ENCODE measurements around the gene ADRM1.

The ADRM1 gene

DNA sequence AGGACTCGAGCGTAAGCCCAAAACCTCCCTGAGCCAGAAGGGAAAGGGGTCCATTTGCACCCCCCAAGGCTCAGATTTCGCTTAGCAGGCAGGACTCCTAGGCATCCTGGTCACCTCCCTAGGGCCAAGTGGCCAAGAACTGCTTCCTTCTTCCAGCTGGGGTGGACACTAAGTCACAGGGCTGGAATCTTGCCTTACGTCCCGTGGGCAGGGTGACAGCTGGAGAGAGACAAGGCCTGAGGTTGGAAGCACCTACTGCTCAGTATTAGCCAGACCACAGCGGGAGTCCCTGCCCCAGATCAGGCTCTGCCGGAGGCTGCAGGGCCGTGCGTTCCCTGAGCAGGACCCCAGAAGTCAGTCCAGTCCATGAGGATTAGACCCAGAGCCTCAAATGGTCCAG lies 44.6 kb downstream of the ADRM1 start:
- H3K4me3 ChIP-seq (ENCODE audit: low read length) = no peak overlapping the region
- no peak for DNase-seq (ENCODE audit: low read depth, low spot score)

DNA sequence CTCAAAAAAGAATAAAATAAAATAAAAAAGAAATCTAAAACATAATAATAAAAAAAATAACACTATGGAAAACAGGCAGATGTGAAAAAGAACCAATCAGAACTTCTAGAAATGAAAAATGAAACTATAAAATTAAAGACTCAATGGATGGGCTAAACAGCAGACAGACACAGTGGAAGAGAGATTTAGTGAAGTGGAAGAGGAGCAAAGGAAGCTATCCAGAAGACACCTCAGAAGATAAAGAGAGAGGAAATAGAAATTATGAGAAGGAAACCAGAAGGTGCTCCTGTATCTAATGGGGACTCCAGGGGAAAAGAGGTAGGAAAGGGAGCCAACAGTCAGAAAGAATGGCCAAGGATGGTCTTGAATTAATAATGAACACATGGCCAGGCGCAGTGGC lies 45.8 kb downstream of the ADRM1 start:
- no peak for DNase-seq (ENCODE audit: low read depth, low spot score)
- no peak overlapping the region for H3K4me3 ChIP-seq (ENCODE audit: low read length)

DNA sequence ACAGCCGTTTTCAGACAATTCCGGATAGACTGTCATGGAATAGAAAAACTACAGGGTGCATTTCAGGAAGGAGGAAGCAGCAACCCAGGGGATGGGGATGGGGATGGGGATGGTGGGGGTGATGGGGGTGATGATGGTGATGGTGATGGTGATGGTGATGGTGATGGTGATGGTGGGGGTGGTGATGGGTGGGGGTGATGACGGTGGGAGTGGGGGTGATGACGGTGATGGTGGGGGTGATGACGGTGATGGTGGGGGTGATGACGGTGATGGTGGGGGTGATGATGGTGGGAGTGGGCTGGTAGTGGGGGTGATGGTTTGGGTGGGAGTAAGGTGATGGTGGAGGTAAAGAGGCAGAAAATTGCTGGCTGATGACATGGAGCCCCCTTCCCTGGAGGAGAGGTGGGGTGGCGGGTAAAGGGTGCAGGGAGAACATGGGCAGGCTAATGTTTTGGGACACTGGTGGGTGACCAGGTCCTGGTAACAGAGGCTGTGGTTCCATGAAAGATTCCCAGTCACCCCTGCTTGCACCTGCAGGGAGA lies 46.8 kb downstream of the ADRM1 start:
- no peak overlapping the region for H3K4me3 ChIP-seq (ENCODE audit: low read length)
- no peak for DNase-seq (ENCODE audit: low read depth, low spot score)

DNA sequence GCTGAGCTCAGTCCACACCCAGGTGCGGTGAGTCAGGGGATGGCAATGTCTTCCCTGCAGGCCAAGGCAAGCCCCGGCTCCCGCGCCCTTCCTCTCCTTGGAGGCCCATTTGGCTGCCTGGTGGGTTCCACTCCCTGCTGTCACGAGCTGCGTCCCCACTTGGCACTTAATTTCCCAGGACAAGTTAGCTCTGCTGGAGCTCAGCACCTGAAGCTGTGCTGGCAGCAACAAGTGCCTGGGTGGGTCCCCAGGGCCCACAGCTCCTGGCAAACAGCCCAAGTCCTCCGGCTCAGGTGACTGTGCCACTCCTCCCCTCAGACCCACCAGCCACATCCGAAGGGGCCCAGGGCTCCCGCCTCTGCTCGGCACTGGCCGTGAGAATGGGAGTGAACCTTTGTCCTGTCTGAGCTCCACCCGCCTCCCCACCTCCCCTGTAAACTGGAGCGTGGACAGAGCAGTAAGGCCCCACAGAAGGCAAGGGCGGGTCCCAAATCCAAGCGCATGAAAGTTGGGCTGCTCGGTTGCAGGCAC lies 47.4 kb downstream of the ADRM1 start:
- no peak for DNase-seq (ENCODE audit: low read depth, low spot score)
- H3K4me3 ChIP-seq (ENCODE audit: low read length) = no peak overlapping the region

DNA sequence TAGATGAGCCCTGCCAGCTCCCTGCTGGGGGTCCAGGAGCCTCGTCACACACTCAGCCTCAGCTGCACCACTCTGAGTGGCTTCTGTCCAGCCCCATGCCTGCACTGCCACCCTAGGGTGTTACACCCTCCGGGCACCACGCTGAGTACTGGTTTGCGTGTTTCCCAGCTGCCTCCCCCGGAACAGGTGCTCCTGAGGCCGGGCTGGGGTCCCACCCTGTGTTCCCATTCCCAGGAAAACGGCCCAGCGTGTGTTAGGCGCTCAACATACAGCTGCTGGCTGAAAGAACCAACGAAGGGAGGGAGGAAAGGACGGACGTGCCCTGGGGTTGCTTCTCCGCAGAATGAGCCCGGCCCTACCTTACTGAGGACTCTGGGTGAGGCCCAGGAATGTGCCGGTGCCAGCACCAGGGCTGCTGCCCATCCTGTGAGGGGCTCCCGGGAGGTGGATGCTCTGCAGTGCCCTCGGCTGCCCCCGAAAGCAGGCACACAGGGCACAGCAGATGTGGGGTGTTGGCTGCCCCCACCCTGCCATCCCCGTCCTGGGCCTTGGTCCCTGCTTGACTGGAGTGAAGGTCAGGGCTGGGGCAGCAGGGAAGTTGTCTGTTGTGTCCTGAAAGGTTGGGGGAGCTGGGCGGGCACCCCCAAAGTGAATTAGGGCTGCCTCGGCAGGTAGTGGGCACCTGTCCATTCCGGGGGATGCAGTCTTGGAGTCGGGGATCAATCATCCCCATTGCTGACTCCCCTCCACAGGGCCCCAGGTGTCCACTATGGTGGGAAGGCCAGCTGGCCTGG lies 48.0 kb downstream of the ADRM1 start:
- DNase-seq (ENCODE audit: low read depth, low spot score) = no peak

DNA sequence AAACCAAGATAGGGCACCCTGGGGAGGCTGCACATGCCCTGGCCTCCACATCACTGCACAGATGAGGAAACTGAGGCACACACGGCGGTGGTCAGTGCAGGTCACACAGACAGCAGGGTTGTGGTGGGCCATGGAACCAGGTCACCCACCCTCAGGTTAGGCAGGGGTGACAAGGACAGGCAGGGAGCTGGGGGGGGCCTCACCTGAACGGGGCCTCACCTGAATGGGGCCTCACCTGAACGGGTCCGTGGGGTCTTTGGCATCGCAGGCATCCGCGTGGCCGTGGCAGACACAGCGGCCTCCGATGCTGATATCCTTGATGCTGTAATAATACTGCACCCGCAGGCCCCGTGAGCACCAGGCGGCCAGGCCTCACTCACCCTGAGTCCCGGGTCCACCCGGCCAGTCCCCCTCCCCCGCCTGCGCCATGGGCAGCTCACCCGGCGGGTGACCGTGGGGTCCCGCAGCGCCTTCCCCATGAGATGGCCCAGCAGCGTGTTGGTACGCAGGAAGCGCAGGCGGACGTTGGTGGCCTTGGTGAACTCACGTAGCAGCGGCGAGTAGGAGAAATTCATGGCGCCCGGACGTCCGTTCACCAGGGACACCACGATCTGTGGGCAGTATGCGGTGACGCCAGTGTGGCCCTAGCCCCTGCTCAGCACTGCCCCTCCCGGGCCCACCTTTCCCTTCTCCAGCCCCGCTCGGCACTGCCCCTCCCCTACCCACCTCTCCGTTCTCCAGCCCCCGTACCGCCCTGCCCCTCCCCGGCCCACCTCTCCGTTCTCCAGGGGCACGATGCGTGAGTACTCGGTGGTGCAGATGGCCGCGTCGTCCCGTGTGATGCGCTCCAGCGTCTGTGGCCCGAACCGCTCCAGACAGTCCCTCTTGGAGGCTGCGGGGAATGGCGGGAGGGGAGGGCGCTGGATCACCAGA lies 48.9 kb downstream of the ADRM1 start:
- H3K4me3 ChIP-seq (ENCODE audit: low read length) = no peak overlapping the region
- no peak for DNase-seq (ENCODE audit: low read depth, low spot score)

More for the DNA sequence above, 48.0 kb downstream of the ADRM1 start:
- no peak overlapping the region for H3K4me3 ChIP-seq (ENCODE audit: low read length)

DNA sequence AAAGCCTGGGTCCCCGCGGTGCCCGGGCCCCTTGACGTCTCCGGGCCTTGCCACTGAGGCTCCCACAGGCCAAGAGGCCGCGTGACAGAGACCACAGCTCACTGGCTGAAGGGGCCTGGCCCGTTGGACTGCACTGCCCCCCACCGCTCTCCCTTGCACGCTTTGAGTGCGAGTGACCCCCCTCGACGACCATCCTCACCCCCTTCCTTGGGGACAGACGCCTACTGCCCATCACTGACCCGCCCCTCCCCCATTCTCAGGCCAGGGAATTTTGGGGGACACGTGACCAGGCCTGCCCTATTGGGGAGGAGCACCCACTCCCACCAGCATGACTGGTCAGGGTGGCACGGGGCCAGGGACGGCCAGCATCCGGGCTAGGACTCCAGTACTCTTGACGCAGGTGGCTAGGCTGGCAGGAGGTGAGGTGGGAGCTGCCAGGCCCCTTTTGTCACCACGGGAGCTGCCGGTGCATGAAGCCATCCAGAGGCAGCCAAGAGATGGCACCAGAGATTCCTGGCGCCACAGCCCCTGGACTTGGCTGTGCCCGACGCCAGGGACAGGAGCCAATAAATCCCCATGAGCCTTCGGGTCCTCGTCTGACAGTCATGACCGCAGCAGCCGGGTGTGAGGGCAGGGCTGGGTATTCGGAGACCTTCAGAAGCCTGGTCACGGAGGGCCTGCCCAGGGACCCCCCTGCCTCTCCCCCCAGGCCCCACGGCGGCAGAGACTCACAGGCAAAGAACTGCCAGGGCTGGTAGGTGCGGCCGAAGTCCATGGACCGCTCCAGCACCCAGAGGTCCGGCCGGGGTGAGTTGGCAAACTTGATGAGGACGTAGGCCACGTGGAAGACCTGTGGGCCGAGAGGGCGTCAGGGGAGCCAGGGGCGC lies 49.8 kb downstream of the ADRM1 start:
- no peak for DNase-seq (ENCODE audit: low read depth, low spot score)

DNA sequence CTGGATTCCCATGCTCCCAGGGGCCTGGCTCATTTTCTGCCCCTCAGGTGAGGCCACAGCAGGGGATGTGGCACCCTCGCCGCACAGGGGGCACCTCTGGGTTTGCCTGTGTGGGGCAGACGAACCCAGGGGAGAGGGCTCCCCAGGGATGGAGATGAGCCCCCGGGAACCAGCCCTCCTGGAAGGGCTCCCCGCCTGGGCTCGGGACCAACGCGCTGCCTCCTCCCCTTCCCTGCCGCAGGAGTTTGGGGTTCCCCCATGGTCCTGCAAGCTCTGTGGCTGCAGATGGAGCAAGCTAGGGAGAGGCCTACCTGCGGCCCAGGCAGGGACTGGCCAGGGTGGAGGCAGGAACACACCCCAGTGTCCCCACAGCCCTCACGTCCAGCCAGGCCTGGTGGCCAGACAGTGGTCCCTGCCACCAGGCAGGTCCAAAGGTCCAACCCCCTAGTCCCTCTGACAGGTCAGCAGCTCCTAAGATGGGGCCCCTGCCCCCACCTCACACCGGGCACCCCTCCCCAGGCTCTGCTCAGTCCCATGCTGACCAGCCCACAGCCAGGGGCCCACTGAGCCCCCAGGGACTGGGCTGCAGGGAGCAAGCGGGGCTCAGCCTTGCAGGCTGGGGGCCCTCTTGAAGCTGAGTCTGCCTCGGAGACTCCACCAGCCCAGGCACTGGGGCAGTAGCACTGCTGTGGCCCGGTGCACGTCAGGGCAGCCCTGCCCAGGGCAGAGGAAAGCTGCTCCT lies 50.7 kb downstream of the ADRM1 start:
- H3K4me3 ChIP-seq (ENCODE audit: low read length) = no peak overlapping the region
- DNase-seq (ENCODE audit: low read depth, low spot score) = no peak

More for the DNA sequence above, 49.8 kb downstream of the ADRM1 start:
- H3K4me3 ChIP-seq (ENCODE audit: low read length) = no peak overlapping the region

DNA sequence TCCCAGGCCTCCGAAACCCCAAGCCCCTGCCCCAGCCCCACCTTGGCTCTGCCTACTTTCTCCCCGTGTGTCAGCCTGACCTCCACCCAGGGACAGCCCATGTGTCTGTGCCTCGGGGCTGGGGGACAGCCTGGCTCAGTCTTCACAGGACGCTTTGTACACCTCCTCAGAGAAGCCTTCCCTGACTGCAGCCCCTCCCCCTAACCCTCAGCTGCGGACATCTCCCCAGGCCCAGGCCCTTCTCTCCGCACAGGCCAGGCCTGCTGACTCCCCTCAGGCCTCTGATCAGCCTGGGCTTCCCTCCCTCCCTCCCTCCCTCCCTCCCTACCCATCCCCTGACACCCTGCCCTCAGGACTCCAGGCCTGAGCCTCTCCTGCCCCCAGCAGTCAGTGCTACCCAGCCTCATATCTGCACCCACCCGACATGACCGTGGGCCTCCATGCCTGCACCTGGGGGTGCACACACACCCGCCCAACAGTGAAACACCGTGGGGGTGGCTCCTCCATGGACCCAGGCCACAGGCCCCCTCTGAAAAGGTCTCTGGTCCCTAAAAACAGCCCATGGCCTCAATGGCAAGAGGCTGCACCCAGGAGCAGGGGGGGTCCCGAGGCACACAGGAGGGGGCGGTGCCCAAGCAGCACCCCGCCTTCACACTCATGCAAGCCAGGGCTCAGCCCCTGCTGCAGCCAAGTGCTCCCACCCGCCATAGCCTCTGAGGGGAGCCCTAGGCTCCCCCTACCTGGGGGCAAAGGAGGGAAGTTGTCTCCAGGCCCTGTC lies 51.4 kb downstream of the ADRM1 start:
- H3K4me3 ChIP-seq (ENCODE audit: low read length) = no peak overlapping the region
- DNase-seq (ENCODE audit: low read depth, low spot score) = no peak

DNA sequence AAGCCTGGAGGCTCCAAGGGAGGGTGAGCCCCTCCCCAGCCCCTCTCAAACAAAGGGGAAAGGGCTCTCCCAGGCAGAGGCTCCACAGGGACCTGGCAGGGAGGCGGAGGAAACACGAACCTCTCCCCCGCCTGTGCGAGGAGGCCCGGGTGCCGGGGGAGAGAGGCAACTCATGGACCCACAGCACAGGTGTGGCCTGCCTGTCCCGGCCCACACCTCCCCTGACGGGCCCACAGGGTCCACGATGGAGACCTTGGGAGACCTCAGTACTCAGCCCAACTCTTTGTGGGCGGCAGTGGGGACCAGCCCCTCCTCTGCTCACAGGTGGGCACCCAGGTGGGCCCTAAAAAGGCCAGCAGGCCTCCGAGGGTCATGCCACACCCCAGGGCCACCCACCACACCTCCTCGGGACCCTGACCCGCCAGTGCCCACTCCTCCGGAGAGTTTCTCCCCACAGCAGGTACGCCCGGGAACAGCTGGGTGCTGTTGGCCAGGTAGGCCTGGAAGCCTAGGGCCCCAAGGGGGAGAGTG lies 52.1 kb downstream of the ADRM1 start:
- no peak for DNase-seq (ENCODE audit: low read depth, low spot score)
- no peak overlapping the region for H3K4me3 ChIP-seq (ENCODE audit: low read length)

DNA sequence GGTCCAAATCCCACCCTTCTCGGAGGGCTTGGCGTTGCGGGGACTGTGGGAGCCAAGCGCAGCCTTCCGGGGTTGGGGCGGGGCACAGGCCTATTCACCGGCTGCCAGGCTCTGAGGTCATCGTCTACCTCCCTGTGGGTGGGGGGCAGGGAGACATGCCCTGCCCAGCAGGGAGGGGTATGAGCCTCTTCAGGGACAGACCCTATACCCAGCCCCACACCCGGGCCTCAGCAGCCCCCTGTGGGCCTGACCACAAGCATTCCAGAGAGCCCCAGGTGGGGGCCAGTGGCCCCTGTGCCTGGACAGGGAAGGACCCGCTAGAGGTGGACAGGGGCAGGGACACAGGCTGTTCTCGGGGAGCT lies 52.7 kb downstream of the ADRM1 start:
- no peak overlapping the region for H3K4me3 ChIP-seq (ENCODE audit: low read length)
- DNase-seq (ENCODE audit: low read depth, low spot score) = no peak

DNA sequence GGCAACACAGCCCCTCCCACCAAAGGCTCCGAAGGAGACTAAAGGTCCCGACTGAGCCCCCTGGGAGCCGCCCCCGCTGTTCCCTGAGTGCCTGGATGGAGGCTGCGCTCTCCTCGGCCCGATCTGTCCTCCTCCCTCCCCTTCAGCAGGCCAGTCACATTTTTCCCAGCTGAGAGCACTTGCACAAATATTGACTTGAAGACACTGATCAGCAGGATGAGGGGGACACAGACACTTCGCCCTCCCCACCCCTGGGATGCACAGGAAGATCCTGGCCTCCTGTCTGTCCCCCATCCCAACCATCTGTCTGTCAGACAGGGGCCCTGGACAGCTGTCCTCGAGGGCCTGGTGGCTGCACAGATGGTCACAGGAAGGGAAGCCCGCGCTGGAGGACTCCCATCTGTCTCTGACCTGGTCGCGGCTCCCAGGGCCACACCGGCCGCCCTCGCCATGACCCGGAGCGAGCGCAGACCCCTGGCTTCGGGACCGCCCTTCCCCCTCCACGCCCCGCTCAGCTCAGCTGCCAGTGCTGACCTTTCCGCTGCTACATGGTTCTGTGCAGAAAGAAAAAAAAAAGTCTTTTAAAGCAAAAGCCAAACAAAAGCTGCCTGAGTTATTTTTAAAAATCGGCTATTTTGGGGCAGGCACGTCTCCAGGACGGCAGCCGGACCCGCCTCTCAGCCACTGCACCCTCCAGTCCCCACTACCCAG lies 53.2 kb downstream of the ADRM1 start:
- no peak for DNase-seq (ENCODE audit: low read depth, low spot score)
- no peak overlapping the region for H3K4me3 ChIP-seq (ENCODE audit: low read length)

DNA sequence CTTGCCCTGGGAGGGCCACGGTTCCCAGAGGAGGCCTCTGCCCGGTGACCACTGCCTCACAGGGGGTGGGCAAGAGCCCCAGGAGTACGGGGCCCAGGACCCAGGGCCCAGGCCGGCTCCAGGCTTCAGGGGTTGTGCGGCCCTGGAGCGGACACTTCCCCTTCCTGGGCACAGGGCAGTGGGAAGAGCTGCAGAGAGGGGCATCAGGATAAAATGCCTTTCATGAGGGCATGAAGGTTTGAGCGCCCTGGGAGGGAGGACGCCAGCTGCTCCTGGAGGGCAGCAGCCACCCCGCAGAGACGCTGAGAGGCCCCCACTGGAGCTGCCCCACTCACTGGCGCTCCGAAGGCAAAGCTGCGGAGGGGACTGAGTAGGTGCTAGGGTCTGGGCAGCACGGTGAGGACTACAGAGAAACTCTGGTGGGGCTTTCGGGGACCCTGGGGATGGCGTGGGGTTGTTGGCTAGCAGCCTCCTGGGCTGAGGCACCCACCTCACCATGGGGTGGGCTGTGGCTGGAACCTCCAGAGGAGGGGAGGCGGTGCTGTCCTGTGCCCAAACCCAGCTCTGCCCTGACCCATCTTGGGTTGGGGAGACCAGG lies 53.9 kb downstream of the ADRM1 start:
- DNase-seq (ENCODE audit: low read depth, low spot score) = no peak
- H3K4me3 ChIP-seq (ENCODE audit: low read length) = no peak overlapping the region

DNA sequence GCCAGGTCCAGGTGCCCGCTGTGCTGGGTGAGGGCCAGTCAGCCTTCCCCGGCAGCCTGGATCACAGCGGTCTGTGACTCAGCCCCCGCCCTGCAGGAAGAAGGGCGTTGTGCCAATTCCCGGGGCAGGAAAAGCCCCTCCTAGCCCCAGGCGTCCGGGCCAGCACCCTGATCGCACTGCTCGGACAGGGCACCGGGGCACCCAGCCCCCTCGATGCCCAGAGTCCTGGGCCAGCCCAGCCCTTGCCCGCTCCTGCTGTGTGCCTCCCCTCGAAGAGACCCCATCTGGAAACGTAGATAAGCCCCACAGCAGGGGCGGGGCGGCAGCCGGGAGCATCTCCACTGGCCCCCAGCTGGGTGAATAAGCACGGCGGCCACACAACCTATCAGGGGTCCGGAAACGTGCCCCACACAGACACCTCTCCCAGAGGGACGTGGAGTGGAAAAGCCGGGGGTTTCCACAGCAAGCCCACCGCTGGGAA lies 54.4 kb downstream of the ADRM1 start:
- DNase-seq (ENCODE audit: low read depth, low spot score) = no peak
- no peak overlapping the region for H3K4me3 ChIP-seq (ENCODE audit: low read length)

DNA sequence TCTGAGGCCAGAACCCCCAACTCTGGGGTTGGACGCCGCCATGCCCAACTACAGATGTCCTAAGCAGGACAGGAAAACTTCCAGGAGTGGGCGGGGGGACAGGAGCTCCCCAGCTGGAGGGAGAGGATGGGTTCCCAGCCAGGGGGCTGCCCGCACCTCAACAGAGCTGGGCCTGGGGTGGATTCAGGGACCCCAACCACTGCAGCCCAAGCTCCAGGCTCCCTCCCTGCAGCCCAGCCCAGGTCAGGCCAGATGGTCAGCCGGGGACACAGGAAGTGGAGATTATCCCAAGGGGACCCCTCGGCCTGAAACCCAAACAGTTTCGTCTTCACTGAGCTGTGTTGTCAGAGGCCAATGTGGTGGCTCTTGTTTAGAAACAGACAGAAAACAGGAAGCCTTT lies 54.9 kb downstream of the ADRM1 start:
- DNase-seq (ENCODE audit: low read depth, low spot score) = no peak
- H3K4me3 ChIP-seq (ENCODE audit: low read length) = no peak overlapping the region
